Fibroblast of villous mesenchyme (primary cell): ENCODE measurements around the gene MIGA1. TPM values are rescaled to one million over a fixed set of nuclear protein-coding genes. Genes with fewer than 3 reads are reported as not detected.
A peak's percentile ranks its signal among the peaks of the same experiment; 100 is the strongest.
"Not testable (repeated sequence)": the region's sequence is repeated elsewhere in the genome, so short reads cannot be mapped to it uniquely, and the experiment has no call there.

Source experiments
- DNase-seq: peaks from one replicate; pipeline ENCODE4 v3.0.0-alpha.2; 2010; ENCODE audit warnings: low read depth
- H3K4me3 ChIP-seq: 2 replicates; pipeline ENCODE4 v1.5.1; 2011; ENCODE audit warnings: low read depth, mild to moderate bottlenecking, low read length
- CTCF ChIP-seq: IDR thresholded peaks from 2 replicates; pipeline ENCODE4 v1.5.1; 2012; ENCODE audit warnings: low read depth, mild to moderate bottlenecking, low read length; ENCODE audit not compliant: insufficient read depth
- total RNA-seq: library from RNA; depleted of rRNA; stranded (reverse); fragments of >200 nt; gene quantifications from 2 replicates; pipeline ENCODE4 v1.2.3, GENCODE V29; 2012

Gene MIGA1
- total RNA-seq, 1 donor, result 16.8 TPM

- DNase-seq, result no peak
- TF ChIP-seq CTCF, result no peak
- no peak overlapping the region for H3K4me3 ChIP-seq
Measured at GRCh38 chr1:77906019-77906545, 126.6 kb downstream of the MIGA1 start.

GRCh38 chr1:77906624-77907023 lies 127.2 kb downstream of the MIGA1 start:
- H3K4me3 ChIP-seq, result no peak overlapping the region
- TF ChIP-seq CTCF, result no peak
- DNase-seq, result no peak

- DNase-seq, result peak; percentile 17
- no peak overlapping the region for H3K4me3 ChIP-seq
- no peak for TF ChIP-seq CTCF
Measured at GRCh38 chr1:77910116-77910515, 130.7 kb downstream of the MIGA1 start.

DNA sequence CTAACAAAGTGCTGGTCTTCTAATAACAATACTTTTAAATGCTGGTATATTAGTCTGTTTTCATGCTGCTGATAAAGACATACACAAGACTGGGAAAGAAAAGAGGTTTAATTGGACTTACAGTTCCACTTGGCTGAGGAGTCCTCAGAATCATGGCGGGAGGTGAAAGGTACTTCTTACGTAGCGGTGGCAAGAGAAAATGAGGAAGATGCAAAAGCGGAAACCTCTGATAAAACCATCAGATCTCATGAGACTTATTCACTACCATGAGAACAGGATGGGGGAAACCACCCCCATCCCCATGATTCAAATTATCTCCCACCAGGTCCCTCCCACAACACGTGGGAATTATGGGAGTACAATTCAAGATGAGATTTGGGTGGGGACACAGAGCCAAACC lies 139.5 kb downstream of the MIGA1 start:
- DNase-seq, H3K4me3 ChIP-seq: not testable (repeated sequence)

DNA sequence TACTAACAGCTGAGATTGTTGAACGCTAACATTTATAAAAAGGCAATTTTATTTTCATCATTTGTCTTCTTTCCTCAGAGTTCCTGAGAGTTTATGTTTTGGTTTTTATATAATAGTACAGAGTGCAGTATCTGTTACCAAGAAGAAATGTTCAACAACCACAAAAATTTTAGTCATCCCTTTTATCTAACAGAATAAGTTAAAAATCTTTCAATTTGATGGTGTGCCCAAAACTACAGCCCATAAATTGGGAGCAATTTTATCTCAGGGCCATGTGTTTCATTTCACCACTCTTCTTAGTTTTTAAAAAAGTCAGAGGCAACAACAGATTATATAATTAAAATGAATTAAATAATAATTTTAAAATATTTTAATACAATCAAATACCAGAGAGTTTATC lies 146.1 kb downstream of the MIGA1 start:
- TF ChIP-seq CTCF, result no peak
- no peak overlapping the region for H3K4me3 ChIP-seq
- DNase-seq, result peak; percentile 82

DNA sequence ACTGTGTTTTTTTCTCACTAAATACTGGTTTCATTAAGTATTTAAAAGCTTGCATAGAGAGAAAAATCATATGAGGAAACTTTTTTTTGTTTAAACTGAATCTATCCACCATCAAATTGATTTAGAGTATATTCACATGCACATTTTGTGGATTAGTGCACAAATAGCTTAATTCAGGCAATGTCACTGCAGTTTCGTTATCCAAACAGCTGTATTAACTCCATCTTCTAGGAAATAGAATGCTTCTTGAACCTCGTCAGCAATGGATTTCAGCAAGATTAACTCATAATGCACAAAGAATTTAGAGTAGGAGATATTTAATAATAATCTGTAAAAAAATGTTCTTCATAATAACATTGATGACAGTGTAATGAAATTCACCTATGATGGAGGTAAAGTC lies 146.5 kb downstream of the MIGA1 start:
- DNase-seq, result peak; percentile 44
- TF ChIP-seq CTCF, result no peak
- H3K4me3 ChIP-seq, result no peak overlapping the region

DNA sequence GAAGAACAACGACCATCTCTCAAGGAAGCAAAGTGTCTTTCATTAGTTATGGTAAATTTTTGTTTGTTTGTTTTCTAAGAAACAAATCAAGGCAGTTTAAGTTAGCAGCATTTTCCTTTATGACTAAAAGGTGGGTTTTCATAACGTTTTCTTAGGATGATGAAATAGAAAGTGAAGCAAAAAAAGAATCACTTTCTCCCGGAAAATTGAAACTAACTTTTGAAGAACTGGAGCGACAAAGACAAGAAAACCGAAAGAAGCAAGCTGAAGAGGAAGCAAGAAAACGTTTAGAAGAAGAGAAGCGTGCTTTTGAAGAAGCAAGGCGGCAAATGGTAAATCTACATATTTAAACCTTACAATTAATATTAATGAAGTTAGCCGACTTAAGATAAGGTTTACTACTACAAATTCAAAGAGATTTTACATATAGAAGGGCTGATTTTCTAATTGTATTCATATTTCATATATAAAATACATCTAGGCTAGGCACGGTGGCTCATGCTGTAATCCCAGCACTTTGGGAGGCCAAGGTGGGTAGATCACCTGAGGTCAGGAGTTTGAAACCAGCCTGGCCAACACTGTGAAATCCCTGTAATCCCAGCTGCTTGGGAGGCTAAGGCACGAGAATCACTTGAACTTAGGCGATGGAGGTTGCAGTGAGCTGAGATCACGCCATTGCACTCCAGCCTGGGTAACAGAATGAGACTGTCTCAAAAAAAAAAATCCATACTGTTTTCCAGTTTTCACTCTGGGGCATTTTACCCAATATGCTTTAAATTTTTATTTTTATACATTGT lies 147.3 kb downstream of the MIGA1 start:
- H3K4me3 ChIP-seq, result peak overlapping the region; percentile 3
- no peak for TF ChIP-seq CTCF
- DNase-seq, result peak; percentile 45
